Measurements from ENCODE around the gene ITGAV.

DNA sequence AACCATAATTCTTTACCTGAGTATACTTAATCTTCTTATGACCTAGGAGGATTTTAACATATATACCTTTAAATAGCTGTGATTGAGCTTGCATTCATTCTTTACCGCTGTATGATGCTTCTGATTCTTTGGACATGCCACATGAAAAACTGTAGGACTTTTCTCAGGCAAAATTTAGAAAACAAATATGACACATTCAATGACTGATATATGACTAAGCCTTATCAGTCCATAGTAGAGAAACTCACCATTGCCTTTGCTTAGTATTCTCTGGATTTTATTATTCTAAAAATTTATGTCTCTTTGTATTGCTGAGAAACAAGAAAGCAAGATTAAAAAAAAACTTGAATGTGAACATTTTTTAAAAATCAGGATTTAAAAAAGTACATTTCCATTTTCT lies 107.7 kb downstream of the ITGAV start:
- TF ChIP-seq, protein P1, sequence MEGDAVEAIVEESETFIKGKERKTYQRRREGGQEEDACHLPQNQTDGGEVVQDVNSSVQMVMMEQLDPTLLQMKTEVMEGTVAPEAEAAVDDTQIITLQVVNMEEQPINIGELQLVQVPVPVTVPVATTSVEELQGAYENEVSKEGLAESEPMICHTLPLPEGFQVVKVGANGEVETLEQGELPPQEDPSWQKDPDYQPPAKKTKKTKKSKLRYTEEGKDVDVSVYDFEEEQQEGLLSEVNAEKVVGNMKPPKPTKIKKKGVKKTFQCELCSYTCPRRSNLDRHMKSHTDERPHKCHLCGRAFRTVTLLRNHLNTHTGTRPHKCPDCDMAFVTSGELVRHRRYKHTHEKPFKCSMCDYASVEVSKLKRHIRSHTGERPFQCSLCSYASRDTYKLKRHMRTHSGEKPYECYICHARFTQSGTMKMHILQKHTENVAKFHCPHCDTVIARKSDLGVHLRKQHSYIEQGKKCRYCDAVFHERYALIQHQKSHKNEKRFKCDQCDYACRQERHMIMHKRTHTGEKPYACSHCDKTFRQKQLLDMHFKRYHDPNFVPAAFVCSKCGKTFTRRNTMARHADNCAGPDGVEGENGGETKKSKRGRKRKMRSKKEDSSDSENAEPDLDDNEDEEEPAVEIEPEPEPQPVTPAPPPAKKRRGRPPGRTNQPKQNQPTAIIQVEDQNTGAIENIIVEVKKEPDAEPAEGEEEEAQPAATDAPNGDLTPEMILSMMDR (IDR thresholded peaks at IDR 0.05): no peak
- no peak for TF ChIP-seq EP300 (IDR thresholded peaks at IDR 0.05)
- no peak for TF ChIP-seq POLR2AphosphoS5 (IDR thresholded peaks at IDR 0.05)

Data from sigmoid colon (tissue), 4 donors.